A549 (cell line): ENCODE measurements around the gene FGFR1OP2. TPM values are rescaled to one million over a fixed set of nuclear protein-coding genes. Genes with fewer than 3 reads are reported as not detected.

ENCODE experiments used
- ATAC-seq, 2 experiments: fragments of 200-7000 bp in 1 of 2; fragments of >200 bp in 1 of 2; cut with Nextera tagmentation in 1 of 2; cut with Tn5 transposase in 1 of 2; 3 replicates each; pipeline versions ENCODE4 v1.8.0 to v1.9.1; 2018 to 2020; ENCODE audit warnings: mild to moderate bottlenecking in 1 of 2, moderate library complexity in 1 of 2
- CTCF ChIA-PET: fragments of 300-600 bp; sonication (Branson Sonifier 250); formaldehyde crosslinking; extraction: SDS; loops from one replicate; lab custom pipeline; 2021; ENCODE audit warnings: antibody characterized with exemption, inconsistent platforms; lab: Yijun Ruan, JAX
- POLR2A ChIA-PET: fragments of 350-600 bp; formaldehyde crosslinking; extraction: SDS; loops from one replicate; lab custom pipeline; 2021; ENCODE audit warnings: antibody characterized with exemption, inconsistent platforms; lab: Yijun Ruan, JAX
- DNase-seq, 2 experiments: peaks; one replicate each; pipeline versions ENCODE4 v3.0.0 to v3.0.0-alpha.2; 2011 to 2016; ENCODE audit warnings: low read depth in 1 of 2, low spot score in 1 of 2
- FAIRE-seq: peaks from 2 replicates; lab custom pipeline; 2011; peaks lifted over from hg19 to GRCh38; lab: Jason Lieb, UNC
- H3K27ac ChIP-seq, 2 experiments: fragments of >200 bp; sonication (Bioruptor Twin); formaldehyde crosslinking; 3 replicates each; pipeline ENCODE4 v1.5.1; 2016 to 2017
- H3K4me1 ChIP-seq: fragments of >200 bp; sonication (Bioruptor Twin); formaldehyde crosslinking; 3 replicates; pipeline ENCODE4 v1.6.1; 2016
- H3K4me2 ChIP-seq: fragments of >200 bp; sonication (Bioruptor Twin); formaldehyde crosslinking; 3 replicates; pipeline ENCODE4 v1.6.1; 2016
- H3K4me3 ChIP-seq: fragments of >200 bp; sonication (Bioruptor Twin); formaldehyde crosslinking; 3 replicates; pipeline ENCODE4 v1.5.1; 2016
- H3K9me3 ChIP-seq: fragments of >200 bp; sonication (Bioruptor Twin); formaldehyde crosslinking; 3 replicates; pipeline ENCODE4 v1.6.1; 2016
- CBX2 ChIP-seq: fragments of 200-600 bp; sonication (generic); IDR thresholded peaks from 2 replicates; pipeline ENCODE4 v1.6.1; 2016; ENCODE audit warnings: low read depth, mild to moderate bottlenecking, borderline replicate concordance
- CBX8 ChIP-seq: fragments of 200-600 bp; sonication (generic); IDR thresholded peaks from 2 replicates; pipeline ENCODE4 v1.6.1; 2016
- CHD4 ChIP-seq: fragments of 200-600 bp; sonication (generic); IDR thresholded peaks from 2 replicates; pipeline ENCODE4 v1.6.1; 2016; ENCODE audit warnings: antibody characterized with exemption, mild to moderate bottlenecking, borderline replicate concordance
- EHF ChIP-seq: fragments of 250-450 bp; sonication (Bioruptor Pico); IDR thresholded peaks from 2 replicates; pipeline ENCODE4 v1.5.0; 2020; ENCODE audit warnings: mild to moderate bottlenecking
- EP300 ChIP-seq, 2 experiments: fragments of >200 bp; sonication (Bioruptor Twin); formaldehyde crosslinking; IDR thresholded peaks; 2 replicates in 1 of 2; 3 replicates in 1 of 2; pipeline ENCODE4 v1.6.1; 2016 to 2017
- FOSB ChIP-seq: fragments of 250-450 bp; sonication (Bioruptor Pico); IDR thresholded peaks from 2 replicates; pipeline ENCODE4 v1.5.0; 2020; ENCODE audit warnings: mild to moderate bottlenecking, moderate library complexity
- FOSL2 ChIP-seq, 2 experiments: fragments of 450-650 bp in 1 of 2; fragments of >200 bp in 1 of 2; sonication (Bioruptor Twin) in 1 of 2; formaldehyde crosslinking; IDR thresholded peaks; 2 replicates each; pipeline versions ENCODE4 v1.5.0 to v1.6.1; 2016 to 2020; ENCODE audit warnings: mild to moderate bottlenecking in 1 of 2, moderate library complexity in 1 of 2
- GATA3 ChIP-seq: IDR thresholded peaks from 2 replicates; pipeline ENCODE4 v1.6.1; 2012; ENCODE audit warnings: borderline replicate concordance
- JUN ChIP-seq, 2 experiments: fragments of >200 bp; sonication (Bioruptor Twin); formaldehyde crosslinking; IDR thresholded peaks; 2 replicates in 1 of 2; 3 replicates in 1 of 2; pipeline ENCODE4 v1.6.1; 2016 to 2017
- JUNB ChIP-seq: fragments of >200 bp; sonication (Bioruptor Twin); formaldehyde crosslinking; IDR thresholded peaks from 2 replicates; pipeline ENCODE4 v1.6.1; 2016
- KDM1A ChIP-seq: fragments of 200-600 bp; sonication (generic); IDR thresholded peaks from 2 replicates; pipeline ENCODE4 v1.6.1; 2016; ENCODE audit warnings: low read depth, mild to moderate bottlenecking
- KDM5A ChIP-seq: fragments of 200-600 bp; sonication (generic); IDR thresholded peaks from 2 replicates; pipeline ENCODE4 v1.6.1; 2016; ENCODE audit warnings: antibody characterized with exemption, mild to moderate bottlenecking
- MAFK ChIP-seq: fragments of 450-650 bp; IDR thresholded peaks from 2 replicates; pipeline ENCODE4 v1.6.1; 2014; ENCODE audit not compliant: partially characterized antibody
- MYC ChIP-seq: IDR thresholded peaks from 2 replicates; pipeline ENCODE4 v1.6.1; 2012; ENCODE audit warnings: mild to moderate bottlenecking, inconsistent platforms, low read length, improper control_type of control experiment, borderline replicate concordance
- NR3C1 ChIP-seq: fragments of >200 bp; sonication (Bioruptor Twin); formaldehyde crosslinking; IDR thresholded peaks from 3 replicates; pipeline ENCODE4 v1.6.1; 2017
- PHF8 ChIP-seq: fragments of 200-600 bp; sonication (generic); IDR thresholded peaks from 2 replicates; pipeline ENCODE4 v1.6.1; 2016; ENCODE audit warnings: low read depth, mild to moderate bottlenecking, antibody characterized with exemption, moderate library complexity, borderline replicate concordance
- POLR2AphosphoS2 ChIP-seq: conservative IDR thresholded peaks from 2 replicates; pipeline ENCODE4 v1.6.1; 2012; ENCODE audit warnings: low read length, improper control_type of control experiment, inconsistent platforms
- RNF2 ChIP-seq: fragments of 200-600 bp; sonication (generic); IDR thresholded peaks from 2 replicates; pipeline ENCODE4 v1.6.1; 2016; ENCODE audit warnings: low read depth, mild to moderate bottlenecking, antibody characterized with exemption, moderate library complexity, borderline replicate concordance
- TFCP2L1 ChIP-seq: fragments of 250-450 bp; sonication (Bioruptor Pico); IDR thresholded peaks from 2 replicates; pipeline ENCODE4 v1.5.0; 2021; ENCODE audit warnings: mild to moderate bottlenecking
- ZC3H11A ChIP-seq: fragments of 450-650 bp; IDR thresholded peaks from 2 replicates; pipeline ENCODE4 v1.6.1; 2014; ENCODE audit warnings: antibody characterized with exemption, mild to moderate bottlenecking
- ZFP36 ChIP-seq: fragments of 450-650 bp; IDR thresholded peaks from 2 replicates; pipeline ENCODE4 v1.6.1; 2014; ENCODE audit warnings: borderline replicate concordance; ENCODE audit not compliant: partially characterized antibody
- ZNF302 ChIP-seq: fragments of 250-450 bp; sonication (Bioruptor Pico); IDR thresholded peaks from 2 replicates; pipeline ENCODE4 v1.9.0; 2021; ENCODE audit warnings: inconsistent platforms, mild to moderate bottlenecking, moderate library complexity
- ZSCAN20 ChIP-seq: fragments of 250-450 bp; sonication (Bioruptor Pico); IDR thresholded peaks from 2 replicates; pipeline ENCODE4 v1.8.0; 2022; ENCODE audit warnings: mild to moderate bottlenecking, moderate library complexity
- WGBS: methylation state at CpG from one replicate; pipeline ENCODE4 v1.1.6; 2017; ENCODE audit errors: missing lambda C conversion rate; 5-methylcytosine and 5-hydroxymethylcytosine counted together
- polyA plus RNA-seq, 4 experiments: library from polyadenylated mRNA; depleted of rRNA in 3 of 4; stranded (reverse); fragments of >200 nt; fragmentation: RNase III in 1 of 4; extraction: RNeasy Plus Mini Kit Qiagen cat#74134 plus additional on column Dnase treatment in 1 of 4; gene quantifications; 2 replicates in 3 of 4; 3 replicates in 1 of 4; pipeline ENCODE4 v1.2.3, GENCODE V29; 2011 to 2017
- TF ChIP-seq, protein P1 (sequence below): fragments of 250-450 bp; sonication (Bioruptor Pico); IDR thresholded peaks from 2 replicates; pipeline ENCODE4 v1.5.0; 2020; ENCODE audit warnings: low read depth, mild to moderate bottlenecking, moderate library complexity
- TF ChIP-seq, protein P2 (sequence below): fragments of >200 bp; sonication (Bioruptor Twin); formaldehyde crosslinking; IDR thresholded peaks from 3 replicates; pipeline ENCODE4 v1.6.1; 2016
- TF ChIP-seq, protein P3 (sequence below): IDR thresholded peaks from 2 replicates; pipeline ENCODE4 v1.6.1; 2012
- TF ChIP-seq, protein P4 (sequence below): fragments of >200 bp; sonication (Bioruptor Twin); formaldehyde crosslinking; IDR thresholded peaks from 2 replicates; pipeline ENCODE4 v1.6.1; 2016
- TF ChIP-seq, protein P5 (sequence below): fragments of 450-650 bp; IDR thresholded peaks from 2 replicates; pipeline ENCODE4 v1.6.1; 2014; ENCODE audit warnings: antibody characterized with exemption
- TF ChIP-seq, protein P6 (sequence below): fragments of 250-450 bp; sonication (Bioruptor Pico); IDR thresholded peaks from 2 replicates; pipeline ENCODE4 v1.5.0; 2021; ENCODE audit warnings: mild to moderate bottlenecking, moderate library complexity, borderline replicate concordance

The FGFR1OP2 gene
- polyA plus RNA-seq, 2 of the 4 experiments (the other 2 are of a cell fraction) = 36.3 to 51.1 TPM

DNA sequence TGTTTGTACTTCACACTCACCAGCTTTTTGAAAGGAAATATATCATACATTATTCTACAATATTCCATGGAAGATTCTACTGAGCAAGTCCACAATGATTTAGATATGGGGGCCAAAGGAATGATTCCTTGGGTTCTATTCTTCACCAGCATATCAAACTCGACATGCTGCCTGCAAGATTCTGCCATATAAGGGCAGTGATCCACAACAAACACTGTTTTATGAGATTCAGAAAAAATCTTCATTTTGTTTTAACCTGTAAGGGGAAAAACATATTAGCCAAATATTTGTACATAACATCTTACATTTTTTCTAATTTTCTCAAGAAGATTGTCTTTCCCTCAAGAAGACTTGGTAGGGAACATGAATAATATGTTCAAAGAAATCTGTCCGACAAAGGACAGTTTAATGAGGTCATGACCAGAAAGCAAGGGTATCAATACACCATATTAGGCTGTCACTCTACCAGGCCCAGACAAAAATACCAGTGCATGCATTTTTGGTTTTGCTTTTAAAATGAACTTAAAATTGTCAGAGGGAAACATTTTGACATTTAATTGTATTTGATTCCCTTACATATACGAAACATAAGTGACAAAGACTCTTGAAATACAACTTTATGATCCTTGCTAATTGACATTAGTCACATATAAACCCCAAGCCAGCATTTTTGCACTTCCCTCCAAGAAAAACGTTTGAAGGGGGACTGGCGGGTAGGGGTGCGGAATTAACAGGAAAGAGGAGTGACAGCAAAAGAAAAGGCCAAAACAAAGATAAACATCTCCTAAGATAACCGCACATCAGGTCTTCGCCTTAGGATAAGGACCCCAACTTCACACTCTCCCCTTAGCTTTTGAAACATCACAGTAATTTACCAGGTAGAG, 1.5 kb upstream of the FGFR1OP2 start:
- CTCF ChIA-PET = interaction anchor here (0.8 to 2.0 kb wide), 2 partner anchors 11 to 77 kb away, joined by 3 to 6 read pairs; partner anchors contain the start of gene TM7SF3
- FAIRE-seq (no peak), DNase-seq (no peak), ATAC-seq (no peak)
- WGBS = 7% methylated on average over 8 of the region's 8 CpGs
- TF ChIP-seq NR3C1 (no peak), ZFP36 (no peak), CBX8 (no peak), TFCP2L1 (CRISPR knock-in tag) (no peak), CHD4 (no peak), KDM1A (no peak), CBX2 (no peak), EHF (CRISPR knock-in tag) (no peak), EP300 (IDR thresholded peaks at IDR 0.05) (no peak), GATA3 (no peak), ZNF302 (no peak), ZC3H11A (no peak), MYC (no peak)
- TF ChIP-seq, protein P1, sequence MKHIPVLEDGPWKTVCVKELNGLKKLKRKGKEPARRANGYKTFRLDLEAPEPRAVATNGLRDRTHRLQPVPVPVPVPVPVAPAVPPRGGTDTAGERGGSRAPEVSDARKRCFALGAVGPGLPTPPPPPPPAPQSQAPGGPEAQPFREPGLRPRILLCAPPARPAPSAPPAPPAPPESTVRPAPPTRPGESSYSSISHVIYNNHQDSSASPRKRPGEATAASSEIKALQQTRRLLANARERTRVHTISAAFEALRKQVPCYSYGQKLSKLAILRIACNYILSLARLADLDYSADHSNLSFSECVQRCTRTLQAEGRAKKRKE (CRISPR knock-in tag) = no peak
- TF ChIP-seq, protein P2, sequence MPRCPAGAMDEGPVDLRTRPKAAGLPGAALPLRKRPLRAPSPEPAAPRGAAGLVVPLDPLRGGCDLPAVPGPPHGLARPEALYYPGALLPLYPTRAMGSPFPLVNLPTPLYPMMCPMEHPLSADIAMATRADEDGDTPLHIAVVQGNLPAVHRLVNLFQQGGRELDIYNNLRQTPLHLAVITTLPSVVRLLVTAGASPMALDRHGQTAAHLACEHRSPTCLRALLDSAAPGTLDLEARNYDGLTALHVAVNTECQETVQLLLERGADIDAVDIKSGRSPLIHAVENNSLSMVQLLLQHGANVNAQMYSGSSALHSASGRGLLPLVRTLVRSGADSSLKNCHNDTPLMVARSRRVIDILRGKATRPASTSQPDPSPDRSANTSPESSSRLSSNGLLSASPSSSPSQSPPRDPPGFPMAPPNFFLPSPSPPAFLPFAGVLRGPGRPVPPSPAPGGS = no peak
- TF ChIP-seq, protein P3, sequence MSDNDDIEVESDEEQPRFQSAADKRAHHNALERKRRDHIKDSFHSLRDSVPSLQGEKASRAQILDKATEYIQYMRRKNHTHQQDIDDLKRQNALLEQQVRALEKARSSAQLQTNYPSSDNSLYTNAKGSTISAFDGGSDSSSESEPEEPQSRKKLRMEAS = no peak
- peak overlapping the region; percentile 97 for H3K4me2 ChIP-seq
- peak overlapping the region; percentile 89 to 92 for H3K27ac ChIP-seq
- peaks cover 30% of the 10 kb centered on the region; the same call in 2 of the 3 replicates for H3K4me1 ChIP-seq
- no peaks in the 10 kb centered on the region for H3K9me3 ChIP-seq
- H3K4me3 ChIP-seq = peak overlapping the region; percentile 94
- POLR2A ChIA-PET = no interaction called here

DNA sequence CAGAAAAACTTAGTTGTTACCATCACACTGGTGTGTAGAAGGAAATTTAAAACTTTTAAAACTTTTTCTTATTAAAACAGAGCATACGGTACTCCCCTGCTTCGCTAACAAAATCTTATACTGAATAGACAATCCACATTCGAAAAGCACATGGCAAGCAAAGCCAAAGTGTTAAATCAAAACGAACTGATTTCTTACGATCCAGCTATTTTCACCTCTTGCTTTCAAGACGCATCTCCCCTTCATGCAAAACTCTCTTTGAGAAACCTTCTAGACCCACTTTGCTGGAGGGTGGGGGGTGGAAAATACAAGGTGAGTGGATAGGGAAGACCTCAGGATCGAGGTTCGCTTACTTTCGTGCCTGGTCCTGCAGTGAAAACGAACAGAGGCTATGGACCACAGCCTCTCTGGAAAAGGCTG, 817 bp upstream of the FGFR1OP2 start:
- peak overlapping the region; percentile 94 for H3K4me3 ChIP-seq
- FAIRE-seq (no peak), ATAC-seq (no peak), DNase-seq (no peak)
- peak overlapping the region; percentile 89 to 92 for H3K27ac ChIP-seq
- no peak for TF ChIP-seq RNF2
- 0 out of 2 replicates have a peak, but pooled peaks have one; percentile 32 for TF ChIP-seq KDM5A
- CTCF ChIA-PET = interaction anchor here (0.8 to 2.0 kb wide), 2 partner anchors 11 to 77 kb away, joined by 3 to 6 read pairs; partner anchors contain the start of gene TM7SF3
- peak overlapping the region; percentile 97 for H3K4me2 ChIP-seq
- 3% methylated on average over 10 of the region's 10 CpGs for WGBS
- POLR2A ChIA-PET = no interaction called here
- H3K9me3 ChIP-seq = no peaks in the 10 kb centered on the region
- H3K4me1 ChIP-seq = peaks cover 33% of the 10 kb centered on the region; the same call in 2 of the 3 replicates

DNA sequence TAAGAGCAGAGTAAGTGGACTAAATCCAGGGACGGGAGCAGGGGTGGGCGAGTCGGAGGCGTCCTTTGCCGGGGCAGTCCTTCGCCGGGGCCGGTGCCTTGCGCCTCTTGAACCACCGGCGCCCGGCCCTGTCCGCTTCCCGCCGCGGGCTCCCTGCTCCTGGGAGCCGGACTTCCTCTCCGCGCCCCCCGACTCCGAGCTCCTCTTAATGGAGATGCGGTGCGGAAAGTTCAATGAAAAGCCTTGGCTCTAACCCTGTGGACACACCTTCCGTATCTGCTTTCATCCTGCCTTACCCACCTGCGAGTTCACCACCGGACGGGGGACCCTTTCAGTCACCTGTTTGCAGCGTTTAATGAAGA, 412 bp downstream of the FGFR1OP2 start:
- CTCF ChIA-PET = no interaction called here
- Histone ChIP-seq H3K4me2 (peak overlapping the region; percentile 91), H3K4me3 (peak overlapping the region; percentile 94), H3K9me3 (no peaks in the 10 kb centered on the region), H3K27ac (peak overlapping the region; percentile 89 to 92), H3K4me1 (peaks cover 45% of the 10 kb centered on the region; the same call in 2 of the 3 replicates)
- POLR2A ChIA-PET = interaction anchor here (0.9 kb wide), 1 partner anchor 15 kb away, joined by 3 read pairs; no protein-coding TSS in a partner anchor
- ATAC-seq (peak; percentile 61 to 66), DNase-seq (peak in 1 of 2 experiments; percentile 23), FAIRE-seq (no peak)
- 1% methylated on average over 28 of the region's 28 CpGs for WGBS
- TF ChIP-seq JUN (IDR thresholded peaks at IDR 0.05) (no peak), PHF8 (no peak; the same call in 1 of the 2 replicates), KDM1A (no peak), ZSCAN20 (CRISPR knock-in tag) (no peak), FOSB (CRISPR knock-in tag) (no peak), POLR2AphosphoS2 (no peak), JUNB (no peak), FOSL2 (IDR thresholded peaks at IDR 0.05) (no peak), FOSL2 (CRISPR knock-in tag; IDR thresholded peaks at IDR 0.05) (no peak), MAFK (no peak), ZNF302 (no peak)
- TF ChIP-seq, protein P4, sequence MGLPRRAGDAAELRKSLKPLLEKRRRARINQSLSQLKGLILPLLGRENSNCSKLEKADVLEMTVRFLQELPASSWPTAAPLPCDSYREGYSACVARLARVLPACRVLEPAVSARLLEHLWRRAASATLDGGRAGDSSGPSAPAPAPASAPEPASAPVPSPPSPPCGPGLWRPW = no peak
- TF ChIP-seq, protein P5, sequence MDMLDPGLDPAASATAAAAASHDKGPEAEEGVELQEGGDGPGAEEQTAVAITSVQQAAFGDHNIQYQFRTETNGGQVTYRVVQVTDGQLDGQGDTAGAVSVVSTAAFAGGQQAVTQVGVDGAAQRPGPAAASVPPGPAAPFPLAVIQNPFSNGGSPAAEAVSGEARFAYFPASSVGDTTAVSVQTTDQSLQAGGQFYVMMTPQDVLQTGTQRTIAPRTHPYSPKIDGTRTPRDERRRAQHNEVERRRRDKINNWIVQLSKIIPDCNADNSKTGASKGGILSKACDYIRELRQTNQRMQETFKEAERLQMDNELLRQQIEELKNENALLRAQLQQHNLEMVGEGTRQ = no peak
- TF ChIP-seq, protein P6, sequence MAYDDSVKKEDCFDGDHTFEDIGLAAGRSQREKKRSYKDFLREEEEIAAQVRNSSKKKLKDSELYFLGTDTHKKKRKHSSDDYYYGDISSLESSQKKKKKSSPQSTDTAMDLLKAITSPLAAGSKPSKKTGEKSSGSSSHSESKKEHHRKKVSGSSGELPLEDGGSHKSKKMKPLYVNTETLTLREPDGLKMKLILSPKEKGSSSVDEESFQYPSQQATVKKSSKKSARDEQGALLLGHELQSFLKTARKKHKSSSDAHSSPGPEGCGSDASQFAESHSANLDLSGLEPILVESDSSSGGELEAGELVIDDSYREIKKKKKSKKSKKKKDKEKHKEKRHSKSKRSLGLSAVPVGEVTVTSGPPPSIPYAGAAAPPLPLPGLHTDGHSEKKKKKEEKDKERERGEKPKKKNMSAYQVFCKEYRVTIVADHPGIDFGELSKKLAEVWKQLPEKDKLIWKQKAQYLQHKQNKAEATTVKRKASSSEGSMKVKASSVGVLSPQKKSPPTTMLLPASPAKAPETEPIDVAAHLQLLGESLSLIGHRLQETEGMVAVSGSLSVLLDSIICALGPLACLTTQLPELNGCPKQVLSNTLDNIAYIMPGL (CRISPR knock-in tag) = no peak
